GM19397 (cell line): ENCODE measurements around the gene PRKD1.
"Not testable (repeated sequence)": the region's sequence is repeated elsewhere in the genome, so short reads cannot be mapped to it uniquely, and the experiment has no call there.

ENCODE experiments used
- ATAC-seq: cut with Tn5 transposase; IDR thresholded peaks from one replicate; pipeline ENCODE4 v1.9.1; 2021; ENCODE audit warnings: mild to moderate bottlenecking, moderate library complexity; ENCODE audit not compliant: unreplicated experiment

The PRKD1 gene

GRCh38 chr14:29839691-29840090 lies 88.0 kb downstream of the PRKD1 start:
- ATAC-seq: not testable (repeated sequence)

- ATAC-seq: no peak
Measured at GRCh38 chr14:29838752-29839151, 88.9 kb downstream of the PRKD1 start.

DNA sequence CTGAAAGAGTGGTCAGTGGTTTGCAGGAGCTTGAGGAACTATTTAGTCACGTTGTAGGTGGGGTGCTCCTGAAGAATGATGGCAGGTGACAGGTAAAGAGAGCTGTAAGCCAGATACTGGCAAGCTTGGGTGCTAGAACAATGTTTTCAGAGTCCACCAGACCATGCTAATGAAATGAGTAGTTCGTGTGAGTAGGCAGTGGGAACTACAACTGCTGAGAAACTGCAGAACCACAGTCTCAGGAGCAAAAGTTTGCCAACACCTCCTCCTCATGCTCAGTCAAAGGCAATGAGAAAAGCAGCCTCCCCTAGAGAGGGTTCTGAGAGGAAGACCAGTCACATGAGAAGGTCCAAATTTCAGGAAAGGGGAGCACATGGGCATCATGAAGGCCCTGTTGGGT lies 91.3 kb downstream of the PRKD1 start:
- ATAC-seq: no peak

GRCh38 chr14:29832042-29832441 lies 95.6 kb downstream of the PRKD1 start:
- no peak for ATAC-seq

GRCh38 chr14:29829851-29830250 lies 97.8 kb downstream of the PRKD1 start:
- ATAC-seq: no peak

GRCh38 chr14:29823816-29824215 lies 103.8 kb downstream of the PRKD1 start:
- ATAC-seq: no peak

- ATAC-seq: no peak
Measured at GRCh38 chr14:29822430-29822709, 105.3 kb downstream of the PRKD1 start.

- no peak for ATAC-seq
Measured at GRCh38 chr14:29821661-29822429, 105.8 kb downstream of the PRKD1 start.

DNA sequence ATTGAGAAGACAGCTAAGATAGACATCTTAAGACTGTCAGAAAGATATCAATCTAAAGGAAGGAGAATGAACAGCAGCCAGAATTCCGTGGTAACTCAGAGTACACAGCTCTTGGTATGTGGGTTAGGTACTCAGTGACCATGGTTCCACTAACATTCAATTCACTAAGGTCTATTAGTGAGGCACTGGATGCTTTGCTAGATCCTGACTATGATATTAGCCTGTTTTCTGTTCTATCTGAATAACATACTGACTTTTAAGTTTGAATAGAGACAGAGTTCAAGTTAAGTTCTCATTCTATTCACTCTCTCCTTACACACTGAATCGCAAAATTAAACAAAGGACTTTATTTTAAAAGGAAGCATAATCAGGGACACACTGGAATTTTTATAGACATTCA lies 106.4 kb downstream of the PRKD1 start:
- ATAC-seq: no peak

- ATAC-seq: no peak
Measured at GRCh38 chr14:29820785-29821184, 106.9 kb downstream of the PRKD1 start.

DNA sequence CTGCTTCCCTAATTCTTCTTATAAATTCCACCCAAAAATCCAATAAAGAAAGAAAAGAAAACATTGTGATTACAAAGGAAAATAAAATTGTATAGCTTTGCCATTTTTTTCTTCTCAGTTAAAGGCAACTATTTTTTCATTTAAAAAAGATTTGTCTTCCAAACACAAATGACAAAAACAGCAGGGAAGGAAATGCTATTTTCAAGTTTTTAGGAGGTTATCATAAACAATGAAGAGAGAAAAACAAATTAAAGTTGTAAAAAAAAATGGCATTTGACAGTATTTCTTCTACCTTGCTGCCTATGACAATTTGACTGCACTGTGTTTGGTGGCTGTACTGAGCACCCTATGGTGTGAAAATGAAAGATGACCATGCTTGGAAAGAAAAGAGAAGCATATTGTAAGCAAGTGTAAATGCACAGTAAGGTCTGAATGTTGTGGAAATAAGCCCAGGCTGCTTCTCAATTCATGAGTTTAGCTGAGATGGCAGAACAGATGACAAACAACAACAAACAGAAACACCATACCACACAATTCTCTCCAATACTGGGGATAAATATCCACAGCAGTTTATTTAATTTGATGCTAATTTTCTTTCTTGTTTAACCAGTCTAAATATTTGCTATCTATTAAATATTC lies 109.8 kb downstream of the PRKD1 start:
- ATAC-seq: no peak

GRCh38 chr14:29815016-29815674 lies 112.5 kb downstream of the PRKD1 start:
- ATAC-seq: no peak

- ATAC-seq: no peak
Measured at GRCh38 chr14:29814156-29815015, 113.3 kb downstream of the PRKD1 start.

DNA sequence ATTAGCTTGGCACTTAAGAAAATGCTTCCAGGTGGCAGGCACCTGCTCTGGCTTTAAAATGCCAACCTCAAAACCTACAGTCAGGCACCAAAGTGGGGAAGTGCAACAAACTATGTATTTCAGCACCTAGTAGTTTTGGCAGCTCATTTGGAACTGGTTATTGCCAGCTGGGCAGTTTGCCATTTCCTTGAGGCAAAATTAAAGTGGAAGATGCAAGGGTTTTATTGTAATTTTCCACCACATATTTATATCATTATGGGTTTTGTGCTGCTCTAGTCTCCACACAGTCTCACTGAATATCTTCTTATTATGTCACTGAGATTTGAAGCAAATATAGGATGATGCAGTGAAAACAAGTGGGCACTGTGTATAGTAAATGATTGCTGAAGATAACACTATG lies 117.0 kb downstream of the PRKD1 start:
- no peak for ATAC-seq

DNA sequence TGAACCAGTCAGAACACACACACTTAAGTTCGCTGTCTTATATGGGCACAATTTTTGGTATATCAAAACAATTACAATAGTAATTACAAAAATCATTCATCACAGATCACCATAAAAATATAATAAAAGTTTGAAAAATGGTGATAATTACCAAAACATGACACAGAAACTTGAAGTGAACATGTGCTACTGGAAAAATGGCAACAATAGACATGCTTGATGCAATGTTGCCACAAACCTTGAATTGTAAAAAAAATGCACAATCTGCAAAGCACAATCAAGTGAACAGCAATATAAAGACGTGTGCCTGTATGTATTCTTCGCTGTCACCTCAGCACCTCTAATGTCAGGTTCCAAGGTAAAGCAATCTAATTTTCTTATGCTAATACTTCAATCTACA lies 117.6 kb downstream of the PRKD1 start:
- ATAC-seq: no peak

GRCh38 chr14:29806124-29806517 lies 121.5 kb downstream of the PRKD1 start:
- no peak for ATAC-seq

DNA sequence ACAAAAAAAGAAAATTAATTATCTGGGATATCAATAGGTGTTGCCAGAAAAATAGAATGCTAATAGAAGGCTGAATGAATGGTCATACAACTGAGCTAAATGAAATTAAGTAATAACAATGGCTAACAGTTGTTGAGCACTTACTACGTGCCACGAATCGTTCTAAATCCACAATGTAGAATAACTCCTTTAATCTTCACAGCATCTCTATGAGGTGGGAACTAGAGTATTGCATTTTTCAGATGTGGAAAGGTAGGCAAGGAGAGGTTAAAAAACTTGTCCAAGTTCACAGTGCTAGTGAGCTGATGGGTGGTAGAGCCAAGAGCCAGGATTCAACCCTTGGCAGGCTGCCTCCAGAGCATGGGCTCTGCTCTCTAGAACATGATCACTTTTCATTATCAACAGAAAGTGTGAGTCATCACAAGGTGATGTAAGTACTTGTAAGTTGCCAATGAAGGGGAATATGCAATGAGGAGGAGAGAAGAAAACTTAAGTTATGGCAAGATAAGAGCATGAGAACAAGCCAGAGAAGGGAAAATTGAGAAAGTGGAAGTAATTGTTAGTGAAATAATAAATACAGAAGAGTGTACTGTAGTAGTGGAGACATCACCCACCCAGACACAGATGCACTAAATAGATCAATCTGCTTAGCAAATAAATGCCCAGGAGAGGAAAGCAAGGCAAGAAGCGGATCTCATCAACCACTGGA lies 122.1 kb downstream of the PRKD1 start:
- ATAC-seq: no peak

- no peak for ATAC-seq
Measured at GRCh38 chr14:29804481-29805266, 123.0 kb downstream of the PRKD1 start.

- no peak for ATAC-seq
Measured at GRCh38 chr14:29803045-29803444, 124.6 kb downstream of the PRKD1 start.

GRCh38 chr14:29802211-29802610 lies 125.4 kb downstream of the PRKD1 start:
- ATAC-seq: no peak
